RCC 7860 (cell line): ENCODE measurements around the gene ROBO4.

Experiments
- DNase-seq: peaks from one replicate; pipeline ENCODE4 v3.0.0-alpha.2; 2015; ENCODE audit warnings: low spot score
- FAIRE-seq: peaks from 2 replicates; lab custom pipeline; 2012; peaks lifted over from hg19 to GRCh38; lab: Jason Lieb, UNC

The ROBO4 gene

GRCh38 chr11:124846070-124846673 lies 51.5 kb downstream of the ROBO4 start:
- FAIRE-seq (no peak), DNase-seq (no peak)

- no peak for FAIRE-seq
- DNase-seq = no peak
These were observed 53.0 kb downstream of the ROBO4 start for GRCh38 chr11:124844664-124845079.

GRCh38 chr11:124843616-124843910 lies 54.1 kb downstream of the ROBO4 start:
- DNase-seq = no peak
- no peak for FAIRE-seq

- no peak for DNase-seq
- no peak for FAIRE-seq
These were observed 55.4 kb downstream of the ROBO4 start for GRCh38 chr11:124842305-124842704.

- FAIRE-seq = no peak
- DNase-seq = no peak
These were observed 55.8 kb downstream of the ROBO4 start for GRCh38 chr11:124841840-124842239.

GRCh38 chr11:124841201-124841600 lies 56.5 kb downstream of the ROBO4 start:
- DNase-seq (no peak), FAIRE-seq (no peak)

GRCh38 chr11:124840666-124841065 lies 57.0 kb downstream of the ROBO4 start:
- DNase-seq = no peak
- no peak for FAIRE-seq

GRCh38 chr11:124839972-124840621 lies 57.6 kb downstream of the ROBO4 start:
- DNase-seq (no peak), FAIRE-seq (no peak)

GRCh38 chr11:124839128-124839971 lies 58.3 kb downstream of the ROBO4 start:
- FAIRE-seq = no peak

GRCh38 chr11:124838805-124839127 lies 58.9 kb downstream of the ROBO4 start:
- FAIRE-seq (no peak), DNase-seq (no peak)

More at GRCh38 chr11:124839128-124839971, 58.3 kb downstream of the ROBO4 start:
- DNase-seq = no peak

- peak; percentile 45 for DNase-seq
- FAIRE-seq = no peak
These were observed 60.2 kb downstream of the ROBO4 start for GRCh38 chr11:124837491-124837856.

GRCh38 chr11:124835918-124836317 lies 61.7 kb downstream of the ROBO4 start:
- DNase-seq (no peak), FAIRE-seq (no peak)

GRCh38 chr11:124834526-124835180 lies 63.0 kb downstream of the ROBO4 start:
- FAIRE-seq (no peak), DNase-seq (no peak)
